ENCODE measurements around the gene TJAP1. TPM values are rescaled to one million over a fixed set of nuclear protein-coding genes. Genes with fewer than 3 reads are reported as not detected.

TJAP1 gene
- total and polyA plus RNA-seq, 2 donors = 10.1 to 32.1 TPM

DNA sequence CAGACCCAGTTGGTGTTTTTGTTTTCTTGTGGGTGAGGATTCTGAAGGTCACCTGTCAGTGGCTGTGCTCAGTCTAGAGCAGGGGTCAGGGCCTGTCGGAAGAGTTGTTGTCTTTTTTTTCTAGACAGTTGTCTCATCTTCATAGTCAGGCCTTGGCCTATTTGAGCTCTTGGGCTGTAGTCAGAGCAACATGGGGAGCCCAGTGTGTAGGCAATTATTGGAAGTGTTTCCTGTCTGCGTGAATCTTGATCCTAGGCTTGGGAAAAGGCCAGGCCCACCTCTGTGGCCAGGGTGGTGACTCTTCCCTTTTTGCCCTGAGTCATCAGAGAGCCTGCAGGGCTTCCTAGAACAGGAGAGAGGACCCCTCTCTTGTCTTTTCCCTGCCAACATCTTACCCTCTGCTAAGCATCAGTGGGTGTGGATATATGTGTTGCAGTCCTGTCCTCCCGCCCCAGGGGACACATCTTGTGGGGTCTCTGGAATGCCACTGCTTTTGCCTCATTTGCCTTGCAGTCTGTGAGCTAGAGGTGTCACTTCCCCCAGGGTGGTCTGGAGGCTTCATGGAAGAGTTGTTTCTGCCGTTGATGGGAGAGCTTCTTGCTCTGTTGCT, 11.4 kb downstream of the TJAP1 start:
- no peak overlapping the region for H3K4me3 ChIP-seq (ENCODE audit: low read length in 2 of 2)
- peaks cover 0 to 4% of the 10 kb centered on the region in 2 donors for H3K4me1 ChIP-seq (ENCODE audit: control insufficient read depth in 2 of 2, insufficient read depth in 2 of 2, low read length in 2 of 2)
- peaks cover 12 to 16% of the 10 kb centered on the region in 2 donors for H3K36me3 ChIP-seq (ENCODE audit: control insufficient read depth in 2 of 2, insufficient read depth in 2 of 2, low read length in 1 of 2)
- 92% methylated on average over 4 of the region's 4 CpGs for WGBS
- no peak overlapping the region for H3K27ac ChIP-seq (ENCODE audit: low read depth in 1 of 2, low read length in 1 of 2)
- no peak for DNase-seq (ENCODE audit: low read depth in 6 of 9, low spot score in 9 of 9)
- no peaks in the 10 kb centered on the region for H3K9me3 ChIP-seq (ENCODE audit: control insufficient read depth in 2 of 2, insufficient read depth in 1 of 2, low read length in 1 of 2)
- no peaks in the 10 kb centered on the region for H3K27me3 ChIP-seq (ENCODE audit: control insufficient read depth in 2 of 2, insufficient read depth in 1 of 2, low read length in 1 of 2)

DNA sequence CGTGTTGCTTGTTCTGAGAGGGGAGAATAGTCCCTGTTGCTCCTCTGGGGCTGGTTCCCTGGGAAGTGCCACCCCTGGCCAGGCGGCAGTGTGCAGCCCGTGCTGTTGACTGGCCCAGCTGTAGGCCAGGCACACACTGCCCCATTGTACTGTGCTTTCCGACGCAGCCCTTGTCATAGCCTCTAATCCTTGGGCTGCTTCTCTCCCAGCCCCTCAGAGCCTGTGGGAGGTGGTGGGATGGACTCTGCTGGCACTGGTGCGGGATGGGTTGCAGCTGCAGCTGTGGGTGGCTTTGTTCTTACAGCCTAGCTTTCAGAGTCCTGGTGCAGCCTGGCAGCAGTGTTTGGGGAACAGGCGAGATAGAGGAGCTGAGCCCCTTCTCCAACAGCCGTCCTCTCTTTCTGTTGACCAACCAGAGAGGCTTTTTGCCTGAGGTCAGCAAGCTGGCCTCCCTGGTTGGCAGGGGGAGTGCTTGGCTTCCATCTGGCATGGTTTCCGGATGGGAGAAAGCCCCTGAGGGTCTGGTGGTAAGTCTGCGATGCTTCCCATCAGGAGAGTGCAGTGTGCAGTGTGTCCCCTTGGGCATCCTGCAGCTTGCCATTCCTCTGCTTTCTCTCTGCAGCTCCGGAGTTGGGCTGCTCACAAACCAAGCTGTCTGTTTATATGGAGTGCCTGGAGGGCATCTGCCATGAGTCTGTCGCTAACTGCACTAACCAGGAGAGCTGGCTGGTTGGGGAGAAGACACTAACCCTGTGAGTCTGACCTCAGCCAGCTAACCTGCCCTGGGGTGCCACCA, 12.1 kb downstream of the TJAP1 start:
- peaks cover 11 to 16% of the 10 kb centered on the region in 2 donors for H3K36me3 ChIP-seq (ENCODE audit: control insufficient read depth in 2 of 2, insufficient read depth in 2 of 2, low read length in 1 of 2)
- WGBS = 96% methylated on average over 12 of the region's 12 CpGs
- peaks cover 0 to 4% of the 10 kb centered on the region in 2 donors for H3K4me1 ChIP-seq (ENCODE audit: control insufficient read depth in 2 of 2, insufficient read depth in 2 of 2, low read length in 2 of 2)
- DNase-seq (ENCODE audit: low read depth in 6 of 9, low spot score in 9 of 9) = no peak
- no peaks in the 10 kb centered on the region for H3K9me3 ChIP-seq (ENCODE audit: control insufficient read depth in 2 of 2, insufficient read depth in 1 of 2, low read length in 1 of 2)
- no peaks in the 10 kb centered on the region for H3K27me3 ChIP-seq (ENCODE audit: control insufficient read depth in 2 of 2, insufficient read depth in 1 of 2, low read length in 1 of 2)
- no peak overlapping the region for H3K4me3 ChIP-seq (ENCODE audit: low read length in 2 of 2)
- H3K27ac ChIP-seq (ENCODE audit: low read depth in 1 of 2, low read length in 1 of 2) = no peak overlapping the region

- no peaks in the 10 kb centered on the region for H3K9me3 ChIP-seq (ENCODE audit: control insufficient read depth in 2 of 2, insufficient read depth in 1 of 2, low read length in 1 of 2)
- H3K36me3 ChIP-seq (ENCODE audit: control insufficient read depth in 2 of 2, insufficient read depth in 2 of 2, low read length in 1 of 2) = peaks cover 11 to 16% of the 10 kb centered on the region in 2 donors
- no peaks in the 10 kb centered on the region for H3K27me3 ChIP-seq (ENCODE audit: control insufficient read depth in 2 of 2, insufficient read depth in 1 of 2, low read length in 1 of 2)
- peaks cover 0 to 12% of the 10 kb centered on the region in 2 donors for H3K4me1 ChIP-seq (ENCODE audit: control insufficient read depth in 2 of 2, insufficient read depth in 2 of 2, low read length in 2 of 2)
- 97% methylated on average over 6 of the region's 6 CpGs for WGBS
- DNase-seq (ENCODE audit: low read depth in 6 of 9, low spot score in 9 of 9) = no peak
- no peak overlapping the region for H3K4me3 ChIP-seq (ENCODE audit: low read length in 2 of 2)
- no peak overlapping the region for H3K27ac ChIP-seq (ENCODE audit: low read depth in 1 of 2, low read length in 1 of 2)
These were observed 13.2 kb downstream of the TJAP1 start for GRCh38 chr6:43490523-43490939.

DNA sequence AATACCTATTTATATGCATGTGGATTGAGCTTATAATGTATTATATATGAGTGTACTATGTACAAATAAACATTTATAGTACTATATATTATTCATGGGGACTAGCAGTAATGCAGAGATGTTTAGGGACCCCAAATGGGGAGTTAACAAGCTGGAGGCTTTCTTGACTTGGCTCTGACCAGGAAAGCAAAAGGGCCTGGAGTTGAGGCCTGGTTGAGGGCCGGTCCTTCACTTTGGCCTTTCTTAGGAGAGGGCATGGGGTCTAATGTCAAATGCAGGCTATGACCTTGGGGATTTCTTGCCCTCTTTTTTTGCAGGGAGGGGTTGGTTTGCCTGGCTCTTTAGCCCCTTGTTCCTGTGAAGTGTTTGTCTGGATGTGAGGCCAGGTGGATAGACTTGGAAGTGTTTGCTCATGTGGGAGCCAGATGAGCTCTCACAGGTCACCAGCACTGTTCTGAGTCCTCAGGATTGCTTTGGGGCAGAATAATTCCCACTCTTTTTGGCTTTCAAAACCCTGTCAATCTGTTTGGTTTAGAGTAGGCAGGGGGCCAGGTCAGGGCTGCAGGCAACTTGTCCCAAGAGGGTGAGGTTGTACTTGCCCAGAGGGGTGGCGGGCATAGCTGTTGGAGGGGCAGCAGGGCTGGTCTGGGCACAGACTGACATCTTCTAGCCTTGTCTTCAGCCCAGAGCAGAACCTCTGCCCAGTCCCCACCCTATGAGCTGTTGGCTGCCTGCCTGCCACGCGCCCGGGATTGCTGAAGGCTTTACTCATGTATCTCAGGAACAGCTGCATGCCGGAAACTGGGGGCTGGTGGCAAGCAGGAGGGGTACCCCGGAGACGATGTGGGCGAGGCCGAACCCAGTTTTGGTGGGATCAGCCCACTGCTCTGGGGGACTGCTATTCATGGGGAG, 14.6 kb downstream of the TJAP1 start:
- Histone ChIP-seq H3K9me3 (ENCODE audit: control insufficient read depth in 2 of 2, insufficient read depth in 1 of 2, low read length in 1 of 2) (no peaks in the 10 kb centered on the region), H3K27me3 (ENCODE audit: control insufficient read depth in 2 of 2, insufficient read depth in 1 of 2, low read length in 1 of 2) (no peaks in the 10 kb centered on the region), H3K27ac (ENCODE audit: low read depth in 1 of 2, low read length in 1 of 2) (no peak overlapping the region), H3K4me3 (ENCODE audit: low read length in 2 of 2) (no peak overlapping the region), H3K4me1 (ENCODE audit: control insufficient read depth in 2 of 2, insufficient read depth in 2 of 2, low read length in 2 of 2) (peaks cover 0 to 12% of the 10 kb centered on the region in 2 donors), H3K36me3 (ENCODE audit: control insufficient read depth in 2 of 2, insufficient read depth in 2 of 2, low read length in 1 of 2) (peaks cover 11 to 16% of the 10 kb centered on the region in 2 donors)
- DNase-seq (ENCODE audit: low read depth in 6 of 9, low spot score in 9 of 9) = no peak
- 93% methylated on average over 10 of the region's 10 CpGs for WGBS

GRCh38 chr6:43492673-43493072, 15.3 kb downstream of the TJAP1 start:
- Histone ChIP-seq H3K36me3 (ENCODE audit: control insufficient read depth in 2 of 2, insufficient read depth in 2 of 2, low read length in 1 of 2) (peaks cover 14 to 19% of the 10 kb centered on the region in 2 donors), H3K4me3 (ENCODE audit: low read length in 2 of 2) (no peak overlapping the region), H3K9me3 (ENCODE audit: control insufficient read depth in 2 of 2, insufficient read depth in 1 of 2, low read length in 1 of 2) (no peaks in the 10 kb centered on the region), H3K4me1 (ENCODE audit: control insufficient read depth in 2 of 2, insufficient read depth in 2 of 2, low read length in 2 of 2) (peaks cover 0 to 13% of the 10 kb centered on the region in 2 donors), H3K27me3 (ENCODE audit: control insufficient read depth in 2 of 2, insufficient read depth in 1 of 2, low read length in 1 of 2) (no peaks in the 10 kb centered on the region), H3K27ac (ENCODE audit: low read depth in 1 of 2, low read length in 1 of 2) (no peak overlapping the region)
- WGBS = 95% methylated on average over 3 of the region's 3 CpGs
- DNase-seq (ENCODE audit: low read depth in 6 of 9, low spot score in 9 of 9) = no peak

DNA sequence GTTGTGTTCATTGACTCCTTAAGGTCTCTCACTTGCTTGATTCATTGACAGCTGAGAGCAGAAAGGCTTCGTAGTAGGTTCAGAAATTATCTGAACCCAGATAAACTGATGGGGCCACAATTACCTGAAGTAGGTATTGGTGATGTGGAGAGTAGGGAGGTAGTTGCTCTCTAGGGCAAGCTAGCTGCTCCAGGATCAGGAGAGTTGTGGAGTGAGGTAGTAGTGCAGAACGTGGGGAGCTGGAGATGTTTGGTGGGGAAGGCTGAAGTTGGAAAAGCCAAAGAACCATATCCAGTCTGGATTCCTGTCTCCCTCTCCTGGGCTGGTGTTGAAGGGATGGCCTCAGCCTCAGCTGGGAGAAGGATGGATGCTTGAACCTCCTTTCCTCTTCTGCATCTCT, 15.9 kb downstream of the TJAP1 start:
- H3K4me3 ChIP-seq (ENCODE audit: low read length in 2 of 2) = no peak overlapping the region
- no peaks in the 10 kb centered on the region for H3K27me3 ChIP-seq (ENCODE audit: control insufficient read depth in 2 of 2, insufficient read depth in 1 of 2, low read length in 1 of 2)
- peaks cover 0 to 15% of the 10 kb centered on the region in 2 donors for H3K4me1 ChIP-seq (ENCODE audit: control insufficient read depth in 2 of 2, insufficient read depth in 2 of 2, low read length in 2 of 2)
- H3K27ac ChIP-seq (ENCODE audit: low read depth in 1 of 2, low read length in 1 of 2) = no peak overlapping the region
- no peaks in the 10 kb centered on the region for H3K9me3 ChIP-seq (ENCODE audit: control insufficient read depth in 2 of 2, insufficient read depth in 1 of 2, low read length in 1 of 2)
- no peak for DNase-seq (ENCODE audit: low read depth in 6 of 9, low spot score in 9 of 9)
- 97% methylated on average over 2 of the region's 2 CpGs for WGBS
- H3K36me3 ChIP-seq (ENCODE audit: control insufficient read depth in 2 of 2, insufficient read depth in 2 of 2, low read length in 1 of 2) = peaks cover 19 to 22% of the 10 kb centered on the region in 2 donors

DNA sequence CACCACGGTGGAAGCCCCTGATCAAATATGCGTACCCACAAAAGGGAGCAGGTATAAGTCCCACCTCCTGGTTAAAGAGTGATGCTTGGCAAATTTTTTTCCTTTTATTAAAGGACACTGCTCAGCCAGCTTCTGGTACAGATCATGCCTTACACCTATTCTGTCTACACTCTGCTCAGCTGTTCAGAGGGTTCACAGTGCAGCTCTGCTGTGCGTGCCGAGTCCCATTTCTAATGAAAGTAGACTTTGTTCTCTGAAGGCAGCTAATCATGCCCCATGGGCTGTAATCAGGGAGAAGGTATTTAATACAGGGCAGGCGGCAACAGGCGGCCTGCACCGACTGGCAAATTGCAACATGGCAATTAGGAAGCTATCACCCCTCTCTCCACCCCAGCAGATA, 16.5 kb downstream of the TJAP1 start:
- H3K27ac ChIP-seq (ENCODE audit: low read depth in 1 of 2, low read length in 1 of 2) = no peak overlapping the region
- no peak overlapping the region for H3K4me3 ChIP-seq (ENCODE audit: low read length in 2 of 2)
- peaks cover 0 to 15% of the 10 kb centered on the region in 2 donors for H3K4me1 ChIP-seq (ENCODE audit: control insufficient read depth in 2 of 2, insufficient read depth in 2 of 2, low read length in 2 of 2)
- no peaks in the 10 kb centered on the region for H3K9me3 ChIP-seq (ENCODE audit: control insufficient read depth in 2 of 2, insufficient read depth in 1 of 2, low read length in 1 of 2)
- H3K36me3 ChIP-seq (ENCODE audit: control insufficient read depth in 2 of 2, insufficient read depth in 2 of 2, low read length in 1 of 2) = peaks cover 24 to 27% of the 10 kb centered on the region in 2 donors
- WGBS = 96% methylated on average over 7 of the region's 7 CpGs
- DNase-seq (ENCODE audit: low read depth in 6 of 9, low spot score in 9 of 9) = no peak
- H3K27me3 ChIP-seq (ENCODE audit: control insufficient read depth in 2 of 2, insufficient read depth in 1 of 2, low read length in 1 of 2) = no peaks in the 10 kb centered on the region

GRCh38 chr6:43494321-43494720, 17.0 kb downstream of the TJAP1 start:
- H3K4me3 ChIP-seq (ENCODE audit: low read length in 2 of 2) = no peak overlapping the region
- H3K36me3 ChIP-seq (ENCODE audit: control insufficient read depth in 2 of 2, insufficient read depth in 2 of 2, low read length in 1 of 2) = peaks cover 24 to 32% of the 10 kb centered on the region in 2 donors
- no peaks in the 10 kb centered on the region for H3K27me3 ChIP-seq (ENCODE audit: control insufficient read depth in 2 of 2, insufficient read depth in 1 of 2, low read length in 1 of 2)
- no peak overlapping the region for H3K27ac ChIP-seq (ENCODE audit: low read depth in 1 of 2, low read length in 1 of 2)
- H3K4me1 ChIP-seq (ENCODE audit: control insufficient read depth in 2 of 2, insufficient read depth in 2 of 2, low read length in 2 of 2) = peaks cover 0 to 15% of the 10 kb centered on the region in 2 donors
- WGBS = 97% methylated on average over 6 of the region's 6 CpGs
- H3K9me3 ChIP-seq (ENCODE audit: control insufficient read depth in 2 of 2, insufficient read depth in 1 of 2, low read length in 1 of 2) = no peaks in the 10 kb centered on the region
- DNase-seq (ENCODE audit: low read depth in 6 of 9, low spot score in 9 of 9) = no peak

All from thymus (tissue), 11 donors.